Stimulated activated CD4-positive, alpha-beta T cell treated with anti-CD3 and anti-CD28 coated beads, Interleukin-1b, Interleukin-23, amount 100 ng/mL, for 4 hours (primary cell): ENCODE data around the gene GABRR3.
"Not testable (repeated sequence)": the region's sequence is repeated elsewhere in the genome, so short reads cannot be mapped to it uniquely, and the experiment has no call there.

ENCODE experiments used
- DNase-seq, 2 donors: peaks; one replicate each; pipeline ENCODE4 v3.0.0-alpha.2; 2020; ENCODE audit warnings: low read depth in 2 of 2

Gene GABRR3

GRCh38 chr3:98021830-98022560, 13.1 kb downstream of the GABRR3 start:
- no peak for DNase-seq

GRCh38 chr3:98020412-98020811, 14.7 kb downstream of the GABRR3 start:
- no peak for DNase-seq

GRCh38 chr3:98018301-98018700, 16.8 kb downstream of the GABRR3 start:
- no peak for DNase-seq

- DNase-seq: no peak
Observed at GRCh38 chr3:98014268-98014585, 20.9 kb downstream of the GABRR3 start.

- no peak for DNase-seq
Observed at GRCh38 chr3:98013411-98014267, 21.5 kb downstream of the GABRR3 start.

GRCh38 chr3:98012979-98013378, 22.1 kb downstream of the GABRR3 start:
- DNase-seq: no peak

GRCh38 chr3:98010883-98011449, 24.1 kb downstream of the GABRR3 start:
- DNase-seq: not testable (repeated sequence)

GRCh38 chr3:98010194-98010882, 24.8 kb downstream of the GABRR3 start:
- no peak for DNase-seq

GRCh38 chr3:98008855-98009254, 26.3 kb downstream of the GABRR3 start:
- DNase-seq: no peak

- no peak for DNase-seq
Observed at GRCh38 chr3:98005438-98005837, 29.7 kb downstream of the GABRR3 start.

GRCh38 chr3:98004721-98005120, 30.4 kb downstream of the GABRR3 start:
- no peak for DNase-seq

GRCh38 chr3:98003306-98003969, 31.7 kb downstream of the GABRR3 start:
- no peak for DNase-seq

- no peak for DNase-seq
Observed at GRCh38 chr3:98002717-98003116, 32.4 kb downstream of the GABRR3 start.

- DNase-seq: no peak
Observed at GRCh38 chr3:97999994-98000393, 35.1 kb downstream of the GABRR3 start.

- no peak for DNase-seq
Observed at GRCh38 chr3:97999103-97999502, 36.0 kb downstream of the GABRR3 start.

GRCh38 chr3:97996988-97997387, 38.1 kb downstream of the GABRR3 start:
- DNase-seq: no peak

GRCh38 chr3:97994328-97994945, 40.7 kb downstream of the GABRR3 start:
- no peak for DNase-seq

- DNase-seq: no peak
Observed at GRCh38 chr3:97993526-97993925, 41.6 kb downstream of the GABRR3 start.

- no peak for DNase-seq
Observed at GRCh38 chr3:97992547-97993173, 42.5 kb downstream of the GABRR3 start.

- no peak for DNase-seq
Observed at GRCh38 chr3:97991293-97991682, 43.8 kb downstream of the GABRR3 start.
